Fibroblast of pulmonary artery (primary cell): ENCODE measurements around the gene ZMIZ1.

Source experiments
- DNase-seq: peaks from one replicate; pipeline ENCODE4 v3.0.0-alpha.2; 2010; ENCODE audit warnings: low read depth
- H3K4me3 ChIP-seq: replicated peaks from 2 replicates; pipeline ENCODE4 v1.5.1; 2011; ENCODE audit warnings: low read depth, mild to moderate bottlenecking, control low read depth, low read length, moderate library complexity
- CTCF ChIP-seq: IDR thresholded peaks from 2 replicates; pipeline ENCODE4 v1.5.1; 2011; ENCODE audit warnings: mild to moderate bottlenecking, control low read depth, low read length, inconsistent platforms; ENCODE audit errors: missing control alignments

The ZMIZ1 gene

GRCh38 chr10:79090134-79090803, 21.5 kb downstream of the ZMIZ1 start:
- no peak for TF ChIP-seq CTCF
- peak; percentile 58 for DNase-seq
- no peak overlapping the region for H3K4me3 ChIP-seq

- no peak for DNase-seq
- no peak overlapping the region for H3K4me3 ChIP-seq
- TF ChIP-seq CTCF: no peak
These were observed 23.6 kb downstream of the ZMIZ1 start for GRCh38 chr10:79092292-79092896.

GRCh38 chr10:79093658-79094411, 25.1 kb downstream of the ZMIZ1 start:
- no peak for DNase-seq
- H3K4me3 ChIP-seq: no peak overlapping the region
- no peak for TF ChIP-seq CTCF

- no peak for TF ChIP-seq CTCF
- no peak for DNase-seq
- H3K4me3 ChIP-seq: no peak overlapping the region
These were observed 25.8 kb downstream of the ZMIZ1 start for GRCh38 chr10:79094412-79095175.

GRCh38 chr10:79095316-79095715, 26.6 kb downstream of the ZMIZ1 start:
- TF ChIP-seq CTCF: no peak
- no peak overlapping the region for H3K4me3 ChIP-seq
- DNase-seq: no peak

- TF ChIP-seq CTCF: no peak
- no peak overlapping the region for H3K4me3 ChIP-seq
- DNase-seq: no peak
These were observed 27.7 kb downstream of the ZMIZ1 start for GRCh38 chr10:79096514-79096913.
